SK-N-SH treated with all-trans-retinoic acid at 6 μM for 48 hours (cell line): ENCODE data around the gene CYS1.

ENCODE experiments used
- ATAC-seq: fragments of 200-7000 bp; cut with Tn5 transposase; 3 replicates; pipeline ENCODE4 v1.9.1; 2020; ENCODE audit warnings: mild to moderate bottlenecking, moderate library complexity
- ARNTL ChIP-seq: fragments of 450-650 bp; formaldehyde crosslinking; IDR thresholded peaks from 2 replicates; pipeline ENCODE4 v1.5.0; 2020; ENCODE audit warnings: low read depth, mild to moderate bottlenecking, moderate library complexity, borderline replicate concordance
- BACH2 ChIP-seq: fragments of 250-450 bp; sonication (Bioruptor Pico); IDR thresholded peaks from 2 replicates; pipeline ENCODE4 v1.9.0; 2021; ENCODE audit warnings: mild to moderate bottlenecking, borderline replicate concordance
- CREB5 ChIP-seq: fragments of 250-450 bp; sonication (Bioruptor Pico); IDR thresholded peaks from 2 replicates; pipeline ENCODE4 v1.5.1; 2020; ENCODE audit warnings: low read depth, mild to moderate bottlenecking, moderate library complexity
- CSDC2 ChIP-seq: fragments of 250-450 bp; sonication (Bioruptor Pico); IDR thresholded peaks from 2 replicates; pipeline ENCODE4 v1.5.0; 2020; ENCODE audit warnings: mild to moderate bottlenecking, moderate library complexity
- ESRRG ChIP-seq: fragments of 250-450 bp; sonication (Bioruptor Pico); IDR thresholded peaks from 2 replicates; pipeline ENCODE4 v1.6.1; 2021; ENCODE audit warnings: mild to moderate bottlenecking
- ISL1 ChIP-seq: fragments of 250-450 bp; sonication (Bioruptor Pico); IDR thresholded peaks from 2 replicates; pipeline ENCODE4 v2.1.2; 2022; ENCODE audit warnings: mild to moderate bottlenecking, moderate library complexity
- OSR1 ChIP-seq: fragments of 250-450 bp; sonication (Bioruptor Pico); IDR thresholded peaks from 2 replicates; pipeline ENCODE4 v1.8.0; 2022; ENCODE audit warnings: moderate library complexity, mild to moderate bottlenecking, inconsistent platforms
- PATZ1 ChIP-seq: fragments of 250-450 bp; sonication (Bioruptor Pico); IDR thresholded peaks from 2 replicates; pipeline ENCODE4 v1.8.0; 2020; ENCODE audit warnings: mild to moderate bottlenecking, moderate library complexity, borderline replicate concordance
- POU6F1 ChIP-seq: fragments of 250-450 bp; sonication (Bioruptor Pico); IDR thresholded peaks from 2 replicates; pipeline ENCODE4 v1.8.0; 2021; ENCODE audit warnings: low read depth, mild to moderate bottlenecking, moderate library complexity, borderline replicate concordance
- RARB ChIP-seq: fragments of 250-450 bp; sonication (Bioruptor Pico); IDR thresholded peaks from 2 replicates; pipeline ENCODE4 v1.8.0; 2021; ENCODE audit warnings: mild to moderate bottlenecking, moderate library complexity
- SNAI2 ChIP-seq: fragments of 250-450 bp; sonication (Bioruptor Pico); IDR thresholded peaks from 2 replicates; pipeline ENCODE4 v1.5.0; 2020; ENCODE audit warnings: mild to moderate bottlenecking, moderate library complexity
- TCF4 ChIP-seq: fragments of 250-450 bp; sonication (Bioruptor Pico); IDR thresholded peaks from 2 replicates; pipeline ENCODE4 v1.8.0; 2021; ENCODE audit warnings: mild to moderate bottlenecking, moderate library complexity, borderline replicate concordance
- TOX ChIP-seq: fragments of 250-450 bp; sonication (Bioruptor Pico); IDR thresholded peaks from 2 replicates; pipeline ENCODE4 v1.8.0; 2021; ENCODE audit warnings: mild to moderate bottlenecking, moderate library complexity, borderline replicate concordance
- TSHZ2 ChIP-seq: fragments of 250-450 bp; sonication (Bioruptor Pico); IDR thresholded peaks from 2 replicates; pipeline ENCODE4 v1.5.0; 2020; ENCODE audit warnings: mild to moderate bottlenecking, moderate library complexity
- ZC3H10 ChIP-seq: fragments of 250-450 bp; sonication (Bioruptor Pico); IDR thresholded peaks from 2 replicates; pipeline ENCODE4 v1.5.1; 2021; ENCODE audit warnings: mild to moderate bottlenecking, moderate library complexity
- ZFP3 ChIP-seq: fragments of 250-450 bp; sonication (Bioruptor Pico); IDR thresholded peaks from 2 replicates; pipeline ENCODE4 v1.5.0; 2020; ENCODE audit warnings: mild to moderate bottlenecking, moderate library complexity
- ZNF565 ChIP-seq: fragments of 450-650 bp; formaldehyde crosslinking; conservative IDR thresholded peaks from 2 replicates; pipeline ENCODE4 v1.5.0; 2020; ENCODE audit warnings: low read depth, mild to moderate bottlenecking, moderate library complexity
- ZNF8 ChIP-seq: fragments of 450-650 bp; formaldehyde crosslinking; IDR thresholded peaks from 2 replicates; pipeline ENCODE4 v1.5.0; 2020; ENCODE audit warnings: mild to moderate bottlenecking, moderate library complexity

CYS1 gene

GRCh38 chr2:10029875-10030223 is 50.4 kb downstream of the CYS1 start (continued):
- no peak for TF ChIP-seq CREB5 (CRISPR knock-in tag)
- TF ChIP-seq POU6F1 (CRISPR knock-in tag) = no peak
- no peak for TF ChIP-seq ZC3H10
- no peak for TF ChIP-seq ISL1
- TF ChIP-seq ZNF8 = no peak
- TF ChIP-seq ZNF565 (CRISPR knock-in tag) = no peak
- TF ChIP-seq, all 23 proteins: peak for 0

GRCh38 chr2:10028988-10029874 is 51.0 kb downstream of the CYS1 start:
- no peak for TF ChIP-seq ZFP3
- no peak for TF ChIP-seq TCF4 (CRISPR knock-in tag)
- no peak for TF ChIP-seq SNAI2
- no peak for TF ChIP-seq PATZ1 (CRISPR knock-in tag)
- no peak for TF ChIP-seq TOX (CRISPR knock-in tag)
- TF ChIP-seq ZNF565 (CRISPR knock-in tag) = no peak
- no peak for TF ChIP-seq CSDC2
- TF ChIP-seq OSR1 (CRISPR knock-in tag) = no peak
- no peak for TF ChIP-seq ESRRG (CRISPR knock-in tag)
- TF ChIP-seq ZC3H10 = no peak
- TF ChIP-seq ARNTL (CRISPR knock-in tag) = no peak
- ATAC-seq = no peak

GRCh38 chr2:10028407-10028987 is 51.7 kb downstream of the CYS1 start:
- peak; percentile 26; the same call in 1 of the 3 replicates for ATAC-seq
- TF ChIP-seq RARB (CRISPR knock-in tag) = no peak
- TF ChIP-seq ZFP3 = no peak
- no peak for TF ChIP-seq POU6F1 (CRISPR knock-in tag)
- TF ChIP-seq ARNTL (CRISPR knock-in tag) = no peak
- no peak for TF ChIP-seq ISL1
- TF ChIP-seq ZNF565 (CRISPR knock-in tag) = no peak
- TF ChIP-seq BACH2 (CRISPR knock-in tag) = no peak
- TF ChIP-seq ZC3H10 = no peak
- no peak for TF ChIP-seq SNAI2
- TF ChIP-seq, all 23 proteins: peak for 0

GRCh38 chr2:10027660-10028330 is 52.4 kb downstream of the CYS1 start:
- no peak for ATAC-seq
- TF ChIP-seq TSHZ2 (CRISPR knock-in tag) = no peak
